Skeletal muscle satellite cell (primary cell): ENCODE measurements around the gene CCDC158. TPM values are rescaled to one million over a fixed set of nuclear protein-coding genes. Genes with fewer than 3 reads are reported as not detected.
"Not testable (repeated sequence)": the region's sequence is repeated elsewhere in the genome, so short reads cannot be mapped to it uniquely, and the experiment has no call there.

ENCODE experiments used
- H3K27me3 ChIP-seq: 2 replicates; pipeline ENCODE4 v1.7.0; 2013; ENCODE audit warnings: low read length; ENCODE audit not compliant: control insufficient read depth, insufficient read depth
- H3K36me3 ChIP-seq: 2 replicates; pipeline ENCODE4 v1.7.0; 2013; ENCODE audit warnings: mild to moderate bottlenecking, control low read depth, low read length; ENCODE audit not compliant: insufficient read depth
- H3K4me1 ChIP-seq: 2 replicates; pipeline ENCODE4 v1.7.0; 2013; ENCODE audit warnings: low read length; ENCODE audit not compliant: control insufficient read depth, insufficient read depth
- H3K4me2 ChIP-seq: 2 replicates; pipeline ENCODE4 v1.7.0; 2013; ENCODE audit warnings: mild to moderate bottlenecking, low read length
- H3K4me3 ChIP-seq: 2 replicates; pipeline ENCODE4 v1.7.0; 2013; ENCODE audit warnings: low read length
- H3K9ac ChIP-seq: 2 replicates; pipeline ENCODE4 v1.7.0; 2013; ENCODE audit warnings: mild to moderate bottlenecking, low read depth, low read length, moderate library complexity
- H3K9me3 ChIP-seq: replicated peaks from 2 replicates; pipeline ENCODE4 v1.7.0; 2013; ENCODE audit warnings: mild to moderate bottlenecking, control low read depth, low read length
- total RNA-seq: library from RNA; depleted of rRNA; stranded (reverse); fragments of >200 nt; gene quantifications from 2 replicates; pipeline ENCODE4 v1.2.3, GENCODE V29; 2012; rRNA removed

The CCDC158 gene
- not detected in 2 replicates for total RNA-seq

GRCh38 chr4:76420762-76421581 is at the start of gene CCDC158:
TSS of gene CCDC158 (minus strand) at chr4:76421141. CDS start at chr4:76403207, 17,934 bp downstream.
- Histone ChIP-seq H3K9ac (peak within 1 kb of the TSS; percentile 46), H3K4me2 (peak within 1 kb of the TSS; percentile 75), H3K9me3 (no peaks in the 10 kb centered on the region), H3K27me3 (peaks cover 11% of the 10 kb centered on the region), H3K4me1 (no peaks in the 10 kb centered on the region), H3K4me3 (peak within 1 kb of the TSS; percentile 66), H3K36me3 (no peaks in the 10 kb centered on the region)

- Histone ChIP-seq H3K9ac (no peak overlapping the region), H3K9me3 (no peaks in the 10 kb centered on the region), H3K27me3 (no peaks in the 10 kb centered on the region)
These were observed 49.6 kb upstream of the CCDC158 start for GRCh38 chr4:76470532-76470931.

DNA sequence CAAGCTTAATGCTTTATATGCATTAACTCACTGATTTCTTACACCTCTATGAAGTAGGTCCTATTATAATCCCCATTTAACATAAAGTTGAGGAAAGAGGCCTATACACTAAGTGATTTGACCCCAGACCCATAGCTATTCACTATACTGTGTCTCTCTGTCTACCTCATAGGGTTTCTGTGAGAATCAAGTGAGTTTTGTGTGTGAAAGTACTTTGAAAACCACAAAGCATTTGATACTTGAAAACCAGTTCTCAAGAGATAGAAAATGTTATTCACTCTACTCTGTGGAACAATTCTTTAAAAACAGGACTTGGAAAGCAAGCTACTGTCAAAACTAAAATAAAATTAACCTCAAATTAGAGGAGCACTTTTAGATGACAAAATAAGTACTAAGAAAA is 49.1 kb upstream of the CCDC158 start:
- H3K4me3 ChIP-seq: no peak overlapping the region
- no peak overlapping the region for H3K4me2 ChIP-seq
- no peak overlapping the region for H3K9ac ChIP-seq
- no peaks in the 10 kb centered on the region for H3K27me3 ChIP-seq
- no peaks in the 10 kb centered on the region for H3K36me3 ChIP-seq
- H3K9me3 ChIP-seq: no peaks in the 10 kb centered on the region
- no peaks in the 10 kb centered on the region for H3K4me1 ChIP-seq

More at GRCh38 chr4:76470532-76470931, 49.6 kb upstream of the CCDC158 start:
- no peaks in the 10 kb centered on the region for H3K4me1 ChIP-seq
- no peaks in the 10 kb centered on the region for H3K36me3 ChIP-seq
- H3K4me2 ChIP-seq: no peak overlapping the region
- H3K4me3 ChIP-seq: no peak overlapping the region

GRCh38 chr4:76463568-76463967 is 42.6 kb upstream of the CCDC158 start:
- Histone ChIP-seq H3K36me3 (no peaks in the 10 kb centered on the region), H3K4me2 (no peak overlapping the region), H3K9ac (no peak overlapping the region), H3K4me1 (peaks cover 14% of the 10 kb centered on the region), H3K9me3 (peaks cover 3% of the 10 kb centered on the region), H3K27me3 (no peaks in the 10 kb centered on the region), H3K4me3 (no peak overlapping the region)

DNA sequence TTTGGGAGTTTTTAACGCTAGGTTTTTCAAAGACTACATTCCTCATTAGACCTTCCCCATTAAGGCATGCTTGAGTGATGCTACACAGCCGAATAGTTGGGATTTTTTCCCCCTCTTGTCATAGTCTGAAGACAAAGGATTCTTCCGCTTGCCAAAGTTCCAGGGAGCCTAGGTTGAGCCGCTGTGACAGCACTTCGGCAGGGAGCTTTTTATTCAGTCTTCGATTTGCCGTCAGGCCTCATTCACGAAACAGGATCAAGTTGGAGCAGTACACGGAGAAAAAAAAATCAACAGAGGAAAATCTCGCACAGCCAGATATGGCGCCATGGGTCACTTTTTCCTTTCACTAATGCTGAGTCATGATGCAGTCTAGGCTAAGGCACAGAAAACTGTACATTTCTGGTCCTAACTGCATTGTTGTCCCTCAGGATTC is 38.4 kb upstream of the CCDC158 start:
- Histone ChIP-seq H3K27me3 (no peaks in the 10 kb centered on the region), H3K4me1 (peaks cover 18% of the 10 kb centered on the region), H3K9me3 (peaks cover 3% of the 10 kb centered on the region), H3K4me3 (peak overlapping the region; percentile 6), H3K4me2 (peak overlapping the region; percentile 51), H3K9ac (peak overlapping the region; percentile 49), H3K36me3 (no peaks in the 10 kb centered on the region)

- Histone ChIP-seq H3K4me1 (peaks cover 18% of the 10 kb centered on the region), H3K27me3 (no peaks in the 10 kb centered on the region), H3K4me2 (peak overlapping the region; percentile 51), H3K36me3 (no peaks in the 10 kb centered on the region), H3K4me3 (no peak overlapping the region), H3K9me3 (peaks cover 3% of the 10 kb centered on the region), H3K9ac (peak overlapping the region; percentile 49)
These were observed 37.9 kb upstream of the CCDC158 start for GRCh38 chr4:76458825-76459224.

DNA sequence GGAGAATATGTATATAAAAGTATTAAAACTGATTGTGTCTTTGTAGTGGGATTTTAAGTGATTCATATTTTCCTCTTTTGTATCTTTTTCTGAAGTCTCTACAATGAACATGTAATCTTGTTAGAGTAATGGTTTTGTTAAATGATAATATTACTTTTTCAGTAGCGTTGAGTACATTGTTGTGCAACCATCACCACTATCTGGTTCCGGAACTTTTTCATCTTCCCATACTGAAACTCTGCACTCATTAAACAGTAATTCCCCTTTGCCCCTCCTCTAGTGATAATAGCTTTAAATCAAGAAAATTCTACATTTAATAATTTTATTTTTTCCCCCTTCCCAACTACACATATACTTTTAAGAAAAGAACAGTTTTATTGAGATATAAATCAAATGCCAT is 37.4 kb upstream of the CCDC158 start:
- peaks cover 18% of the 10 kb centered on the region for H3K4me1 ChIP-seq
- H3K27me3 ChIP-seq: no peaks in the 10 kb centered on the region
- no peak overlapping the region for H3K4me2 ChIP-seq
- no peaks in the 10 kb centered on the region for H3K36me3 ChIP-seq
- no peak overlapping the region for H3K4me3 ChIP-seq
- peaks cover 3% of the 10 kb centered on the region for H3K9me3 ChIP-seq
- H3K9ac ChIP-seq: peak overlapping the region; percentile 49

DNA sequence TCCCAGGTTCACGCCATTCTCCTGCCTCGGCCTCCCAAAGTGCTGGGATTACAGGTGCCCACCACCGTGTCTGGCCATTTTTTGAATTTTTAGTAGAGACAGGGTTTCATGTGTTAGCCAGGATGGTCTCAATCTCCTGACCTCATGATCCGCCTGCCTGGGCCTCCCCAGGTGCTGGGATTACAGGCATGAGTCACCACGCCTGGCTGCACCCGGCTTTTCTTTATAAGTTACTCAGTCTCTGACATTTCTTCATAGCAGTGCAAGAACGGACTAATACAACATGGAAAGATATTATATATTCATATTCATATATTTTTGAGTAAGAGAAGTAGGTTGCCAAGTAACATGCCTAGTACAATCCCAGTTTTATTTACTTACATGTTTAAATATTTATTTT is 36.9 kb upstream of the CCDC158 start:
- no peak overlapping the region for H3K9ac ChIP-seq
- H3K9me3 ChIP-seq: peaks cover 1% of the 10 kb centered on the region
- H3K27me3 ChIP-seq: no peaks in the 10 kb centered on the region
- no peaks in the 10 kb centered on the region for H3K36me3 ChIP-seq
- no peak overlapping the region for H3K4me2 ChIP-seq
- H3K4me3 ChIP-seq: no peak overlapping the region
- peaks cover 18% of the 10 kb centered on the region for H3K4me1 ChIP-seq

GRCh38 chr4:76454073-76454472 is 33.1 kb upstream of the CCDC158 start:
- H3K9me3 ChIP-seq, H3K36me3 ChIP-seq: not testable (repeated sequence)

GRCh38 chr4:76453232-76453631 is 32.3 kb upstream of the CCDC158 start:
- no peaks in the 10 kb centered on the region for H3K27me3 ChIP-seq
- no peak overlapping the region for H3K9ac ChIP-seq
- no peak overlapping the region for H3K4me3 ChIP-seq
- H3K36me3 ChIP-seq: no peaks in the 10 kb centered on the region
- peaks cover 1% of the 10 kb centered on the region for H3K4me1 ChIP-seq
- H3K4me2 ChIP-seq: no peak overlapping the region
- no peaks in the 10 kb centered on the region for H3K9me3 ChIP-seq

More at GRCh38 chr4:76454073-76454472, 33.1 kb upstream of the CCDC158 start:
- not testable (repeated sequence) for H3K27me3 ChIP-seq, H3K4me1 ChIP-seq, H3K4me2 ChIP-seq, H3K4me3 ChIP-seq, H3K9ac ChIP-seq

GRCh38 chr4:76449833-76450232 is 28.9 kb upstream of the CCDC158 start:
- Histone ChIP-seq H3K36me3 (no peaks in the 10 kb centered on the region), H3K4me1 (no peaks in the 10 kb centered on the region), H3K27me3 (no peaks in the 10 kb centered on the region), H3K9ac (no peak overlapping the region), H3K9me3 (no peaks in the 10 kb centered on the region), H3K4me2 (no peak overlapping the region), H3K4me3 (no peak overlapping the region)

DNA sequence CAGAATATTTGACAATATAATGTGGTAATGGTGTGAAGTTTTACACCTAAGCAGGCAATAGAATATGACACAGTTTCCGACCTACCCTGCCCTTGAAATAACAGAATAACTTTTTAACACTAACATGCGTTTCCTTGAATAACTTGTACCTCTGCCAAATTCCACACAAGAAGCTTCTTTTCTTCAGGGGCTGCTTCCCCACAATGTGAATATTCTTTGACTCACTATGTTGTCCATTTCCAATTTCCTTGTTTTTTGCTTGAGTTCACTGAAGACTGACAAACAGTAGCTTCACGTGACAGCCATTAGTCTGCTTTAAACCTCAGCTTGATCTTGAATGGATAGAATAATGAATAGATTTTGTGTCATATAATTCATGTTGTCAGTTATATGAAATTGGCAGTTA is 28.4 kb upstream of the CCDC158 start:
- no peaks in the 10 kb centered on the region for H3K27me3 ChIP-seq
- H3K4me3 ChIP-seq: no peak overlapping the region
- H3K9ac ChIP-seq: no peak overlapping the region
- H3K4me1 ChIP-seq: no peaks in the 10 kb centered on the region
- H3K4me2 ChIP-seq: no peak overlapping the region
- H3K9me3 ChIP-seq: no peaks in the 10 kb centered on the region
- H3K36me3 ChIP-seq: no peaks in the 10 kb centered on the region
